ENCODE measurements around the gene ZNF805.
"Not testable (repeated sequence)": the region's sequence is repeated elsewhere in the genome, so short reads cannot be mapped to it uniquely, and the experiment has no call there.

Gene ZNF805

GRCh38 chr19:57244513-57244912 lies 4.1 kb downstream of the ZNF805 start:
- H3K4me3 ChIP-seq (ENCODE audit: low read depth, low read length), result no peak overlapping the region
- no peak for DNase-seq (ENCODE audit: low read depth)
- no peak for TF ChIP-seq CTCF (IDR thresholded peaks at IDR 0.05; ENCODE audit: insufficient read depth, low read depth, low read length, missing control alignments)

- no peak overlapping the region for H3K4me3 ChIP-seq (ENCODE audit: low read depth, low read length)
- no peak for TF ChIP-seq CTCF (IDR thresholded peaks at IDR 0.05; ENCODE audit: insufficient read depth, low read depth, low read length, missing control alignments)
- DNase-seq (ENCODE audit: low read depth), result no peak
These were observed 4.6 kb downstream of the ZNF805 start for GRCh38 chr19:57245066-57245465.

GRCh38 chr19:57245959-57246358 lies 5.5 kb downstream of the ZNF805 start:
- no peak for DNase-seq (ENCODE audit: low read depth)
- no peak for TF ChIP-seq CTCF (IDR thresholded peaks at IDR 0.05; ENCODE audit: insufficient read depth, low read depth, low read length, missing control alignments)
- H3K4me3 ChIP-seq (ENCODE audit: low read depth, low read length), result no peak overlapping the region

GRCh38 chr19:57248646-57249045 lies 8.2 kb downstream of the ZNF805 start:
- no peak for DNase-seq (ENCODE audit: low read depth)
- H3K4me3 ChIP-seq (ENCODE audit: low read depth, low read length), result no peak overlapping the region
- TF ChIP-seq CTCF (IDR thresholded peaks at IDR 0.05; ENCODE audit: insufficient read depth, low read depth, low read length, missing control alignments), result no peak

- H3K4me3 ChIP-seq (ENCODE audit: low read depth, low read length), result no peak overlapping the region
- no peak for DNase-seq (ENCODE audit: low read depth)
- TF ChIP-seq CTCF (IDR thresholded peaks at IDR 0.05; ENCODE audit: insufficient read depth, low read depth, low read length, missing control alignments), result no peak
These were observed 8.9 kb downstream of the ZNF805 start for GRCh38 chr19:57249329-57249728.

- not testable (repeated sequence) for DNase-seq (ENCODE audit: low read depth); H3K4me3 ChIP-seq (ENCODE audit: low read depth, low read length)
These were observed 13.3 kb downstream of the ZNF805 start for GRCh38 chr19:57253767-57254166.

- TF ChIP-seq CTCF (IDR thresholded peaks at IDR 0.05; ENCODE audit: insufficient read depth, low read depth, low read length, missing control alignments), result no peak
These were observed 21.6 kb downstream of the ZNF805 start for GRCh38 chr19:57262044-57262443.

More at GRCh38 chr19:57262044-57262443, 21.6 kb downstream of the ZNF805 start:
- DNase-seq (ENCODE audit: low read depth), result no peak
- no peak overlapping the region for H3K4me3 ChIP-seq (ENCODE audit: low read depth, low read length)

All from GM12865 (cell line).